T-helper 2 cell treated with Interferon-gamma antibody and Interleukin-4, amounts not matched to agents 100 ng/mL and 5 ng/mL, for 36 hours (primary cell): ENCODE measurements around the gene ISYNA1. TPM values are rescaled to one million over a fixed set of nuclear protein-coding genes. Genes with fewer than 3 reads are reported as not detected.

Experiments
- intact Hi-C: fragments of 100-400 bp; cut with micrococcal nuclease; formaldehyde crosslinking; loops from one replicate; pipeline ENCODE4 v1.15.1; 2023
- total RNA-seq: library from RNA; stranded (reverse); gene quantifications from 2 replicates; pipeline ENCODE4 v1.2.3, GENCODE V29; 2022

The ISYNA1 gene
- total RNA-seq, 1 donor from 2014 or later, result 26.0 TPM

- intact Hi-C loops, result loop anchor here (5.0 kb wide), 2 partner anchors 54 to 119 kb away; partner anchors contain the start of genes ELL and REX1BD
Measured at GRCh38 chr19:18468517-18468916, 30.6 kb upstream of the ISYNA1 start.

GRCh38 chr19:18467978-18468377 lies 30.0 kb upstream of the ISYNA1 start:
- intact Hi-C loops, result loop anchor here (5.0 kb wide), 2 partner anchors 54 to 119 kb away; partner anchors contain the start of genes ELL and REX1BD

- intact Hi-C loops, result loop anchor here (5.0 kb wide), 2 partner anchors 56 to 121 kb away; partner anchors contain the start of genes ELL and REX1BD
Measured at GRCh38 chr19:18466354-18466753, 28.4 kb upstream of the ISYNA1 start.

GRCh38 chr19:18465964-18466339 lies 28.0 kb upstream of the ISYNA1 start:
- intact Hi-C loops, result loop anchor here (5.0 kb wide), 2 partner anchors 56 to 121 kb away; partner anchors contain the start of genes ELL and REX1BD

GRCh38 chr19:18465214-18465963 lies 27.5 kb upstream of the ISYNA1 start:
- intact Hi-C loops, result loop anchor here (5.0 kb wide), 2 partner anchors 57 to 122 kb away; partner anchors contain the start of genes ELL and REX1BD

GRCh38 chr19:18464646-18465045 lies 26.7 kb upstream of the ISYNA1 start:
- intact Hi-C loops, result loop anchor here (5.0 kb wide), 2 partner anchors 58 to 123 kb away; partner anchors contain the start of genes ELL and REX1BD

GRCh38 chr19:18461471-18461870 lies 23.5 kb upstream of the ISYNA1 start:
- intact Hi-C loops, result no loop called here

GRCh38 chr19:18460900-18461299 lies 23.0 kb upstream of the ISYNA1 start:
- intact Hi-C loops, result no loop called here

GRCh38 chr19:18457483-18458331 lies 19.8 kb upstream of the ISYNA1 start:
- intact Hi-C loops, result no loop called here

- intact Hi-C loops, result no loop called here
Measured at GRCh38 chr19:18456974-18457373, 19.0 kb upstream of the ISYNA1 start.

- intact Hi-C loops, result no loop called here
Measured at GRCh38 chr19:18456279-18456678, 18.3 kb upstream of the ISYNA1 start.

- intact Hi-C loops, result loop anchor here (5.0 kb wide), 1 partner anchor 394 kb away; no protein-coding TSS in a partner anchor
Measured at GRCh38 chr19:18453269-18454024, 15.5 kb upstream of the ISYNA1 start.

GRCh38 chr19:18452386-18452785 lies 14.5 kb upstream of the ISYNA1 start:
- intact Hi-C loops, result loop anchor here (5.0 kb wide), 1 partner anchor 395 kb away; no protein-coding TSS in a partner anchor

GRCh38 chr19:18450931-18451836 lies 13.3 kb upstream of the ISYNA1 start:
- intact Hi-C loops, result loop anchor here (5.0 kb wide), 1 partner anchor 396 kb away; no protein-coding TSS in a partner anchor

- intact Hi-C loops, result loop anchor here (5.0 kb wide), 1 partner anchor 397 kb away; no protein-coding TSS in a partner anchor
Measured at GRCh38 chr19:18450021-18450930, 12.3 kb upstream of the ISYNA1 start.

GRCh38 chr19:18449552-18449951 lies 11.6 kb upstream of the ISYNA1 start:
- intact Hi-C loops, result no loop called here

- intact Hi-C loops, result no loop called here
Measured at GRCh38 chr19:18446811-18447359, 9.0 kb upstream of the ISYNA1 start.

GRCh38 chr19:18446145-18446810 lies 8.3 kb upstream of the ISYNA1 start:
- intact Hi-C loops, result no loop called here
